Psoas muscle (tissue), 8 donors: ENCODE results near the gene LSAMP. TPM values are rescaled to one million over a fixed set of nuclear protein-coding genes. Genes with fewer than 3 reads are reported as not detected.

Source experiments
- ATAC-seq, 4 donors: fragments of 200-7000 bp; cut with Tn5 transposase; one replicate each; pipeline ENCODE4 v1.9.1; 2020; ENCODE audit warnings: moderate library complexity in 3 of 4, mild to moderate bottlenecking in 2 of 4
- DNase-seq, 2 donors: peaks; one replicate each; pipeline ENCODE4 v3.0.0-alpha.2; 2020
- H3K27ac ChIP-seq: fragments of 200-600 bp; one replicate; pipeline ENCODE4 v1.8.0; 2022
- H3K27me3 ChIP-seq, 3 donors: fragments of 200-600 bp in 1 of 3; one replicate each; pipeline versions ENCODE4 v1.6.1 to v1.8.0; 2013 to 2022; ENCODE audit warnings: low read length in 2 of 3, mild to moderate bottlenecking in 2 of 3, moderate library complexity in 1 of 3; ENCODE audit not compliant: insufficient read depth in 3 of 3
- H3K36me3 ChIP-seq, 2 donors: fragments of 200-600 bp in 1 of 2; one replicate each; pipeline versions ENCODE4 v1.6.1 to v1.8.0; 2013 to 2022; ENCODE audit warnings: low read depth in 1 of 2, mild to moderate bottlenecking in 1 of 2, moderate library complexity in 1 of 2; ENCODE audit not compliant: insufficient read depth in 1 of 2
- H3K4me1 ChIP-seq: fragments of 200-600 bp; one replicate; pipeline ENCODE4 v1.8.0; 2022
- H3K4me3 ChIP-seq: fragments of 200-600 bp; one replicate; pipeline ENCODE4 v1.8.0; 2022; ENCODE audit warnings: mild to moderate bottlenecking
- H3K9me3 ChIP-seq: fragments of 200-600 bp; one replicate; pipeline ENCODE4 v1.8.0; 2022
- WGBS, 3 donors: extraction: QIAGEN DNeasy Blood & Tissue Kit; methylation state at CpG; one replicate each; pipeline versions ENCODE4 v1.1.6 to v1.1.7; 2013; 5-methylcytosine and 5-hydroxymethylcytosine counted together
- intact Hi-C, 2 donors: fragments of 100-400 bp; cut with DNase I; formaldehyde crosslinking; loops; one replicate each; pipeline versions ENCODE4 v1.11.0 to v1.14.2; 2022
- polyA plus RNA-seq, 3 donors: library from polyadenylated mRNA; stranded (reverse); fragments of 200-250 nt; gene quantifications; one replicate each; pipeline ENCODE4 v1.2.3, GENCODE V29; 2013
- total RNA-seq, 4 donors: library from RNA; stranded (reverse); fragmentation: NEBNext Ultra II Directional in 2 of 4; extraction: Animal tissue kit (Norgen Biotek cat#: 25700) in 2 of 4; gene quantifications; one replicate each; pipeline versions ENCODE4 v1.2.1 to v1.2.4, GENCODE V29; 2021 to 2023
- TF ChIP-seq, protein P1 (sequence below): fragments of 200-600 bp; IDR thresholded peaks from one replicate; pipeline ENCODE4 v1.8.0; 2022; ENCODE audit warnings: antibody characterized with exemption
- donor health status: healthy with polysubstance abuse.
- donor health status: DM: no; HTN: no; CAD: no; lungs with moderate emphysema.
- donor health status: Bipolar disorder and iron deficiency.
- donor health status: healthy.
- donor health status: DM: yes; HTN: yes; CAD: no.
- donor health status: DM: no; HTN: no; CAD: no.
- donor health status: DM: no; HTN: no; CAD: no.
- donor health status: DM: yes; HTN: yes; CAD: no.

The LSAMP gene
- total and polyA plus RNA-seq, 7 donors: 0.01 to 0.17 (median 0.04) TPM; not detected in 4

DNA sequence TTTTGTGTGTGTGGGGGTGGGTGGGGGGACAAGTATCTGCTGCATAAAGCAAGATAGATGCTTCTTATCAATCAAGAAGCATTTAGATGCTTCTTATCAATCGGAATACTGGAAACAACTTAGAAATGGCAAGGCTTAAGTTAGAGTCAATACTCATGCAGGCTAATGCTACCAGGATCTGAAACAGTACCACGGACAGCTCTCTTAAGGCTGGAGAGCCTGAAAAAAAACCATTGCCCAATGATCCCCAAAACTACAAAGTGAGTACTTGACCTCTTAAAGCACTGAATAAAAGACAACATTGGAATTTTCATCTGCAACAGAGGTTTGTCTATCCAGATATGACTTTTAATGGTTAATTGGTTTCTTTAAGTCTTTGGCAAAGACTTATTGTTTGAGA lies 559.7 kb downstream of the LSAMP start:
- Histone ChIP-seq H3K27ac (no peak overlapping the region), H3K36me3 (no peaks in the 10 kb centered on the region), H3K9me3 (no peaks in the 10 kb centered on the region), H3K4me1 (no peaks in the 10 kb centered on the region), H3K27me3 (no peaks in the 10 kb centered on the region), H3K4me3 (no peak overlapping the region)
- intact Hi-C loops: no loop called here
- no peak for ATAC-seq
- 63 to 66% (median 66%) methylated on average over 2 of the region's 2 CpGs for WGBS, 3 donors
- DNase-seq: no peak
- TF ChIP-seq, protein P1, sequence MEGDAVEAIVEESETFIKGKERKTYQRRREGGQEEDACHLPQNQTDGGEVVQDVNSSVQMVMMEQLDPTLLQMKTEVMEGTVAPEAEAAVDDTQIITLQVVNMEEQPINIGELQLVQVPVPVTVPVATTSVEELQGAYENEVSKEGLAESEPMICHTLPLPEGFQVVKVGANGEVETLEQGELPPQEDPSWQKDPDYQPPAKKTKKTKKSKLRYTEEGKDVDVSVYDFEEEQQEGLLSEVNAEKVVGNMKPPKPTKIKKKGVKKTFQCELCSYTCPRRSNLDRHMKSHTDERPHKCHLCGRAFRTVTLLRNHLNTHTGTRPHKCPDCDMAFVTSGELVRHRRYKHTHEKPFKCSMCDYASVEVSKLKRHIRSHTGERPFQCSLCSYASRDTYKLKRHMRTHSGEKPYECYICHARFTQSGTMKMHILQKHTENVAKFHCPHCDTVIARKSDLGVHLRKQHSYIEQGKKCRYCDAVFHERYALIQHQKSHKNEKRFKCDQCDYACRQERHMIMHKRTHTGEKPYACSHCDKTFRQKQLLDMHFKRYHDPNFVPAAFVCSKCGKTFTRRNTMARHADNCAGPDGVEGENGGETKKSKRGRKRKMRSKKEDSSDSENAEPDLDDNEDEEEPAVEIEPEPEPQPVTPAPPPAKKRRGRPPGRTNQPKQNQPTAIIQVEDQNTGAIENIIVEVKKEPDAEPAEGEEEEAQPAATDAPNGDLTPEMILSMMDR: no peak

DNA sequence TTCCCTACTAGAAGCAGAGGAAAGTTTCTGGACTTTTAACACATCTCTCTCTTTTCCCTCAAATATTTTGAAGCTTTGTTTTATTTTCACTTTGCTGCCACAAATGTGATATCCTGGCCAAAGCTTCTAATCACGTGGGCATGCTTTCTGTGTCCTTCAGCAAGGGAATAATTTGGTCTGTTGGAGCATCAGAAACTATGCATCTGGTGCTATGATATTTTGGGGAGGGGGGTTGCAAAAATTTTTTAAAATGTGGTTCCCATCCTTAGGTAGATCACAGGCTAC lies 567.7 kb downstream of the LSAMP start:
- Histone ChIP-seq H3K36me3 (no peaks in the 10 kb centered on the region), H3K27ac (no peak overlapping the region), H3K4me1 (no peaks in the 10 kb centered on the region), H3K4me3 (peak overlapping the region; percentile 15), H3K27me3 (no peaks in the 10 kb centered on the region), H3K9me3 (no peaks in the 10 kb centered on the region)
- WGBS, 3 donors: 3 to 26% (median 14%) methylated on average over 1 of the region's 1 CpG
- TF ChIP-seq, protein P1: no peak
- DNase-seq: no peak
- intact Hi-C loops: no loop called here
- ATAC-seq: no peak

DNA sequence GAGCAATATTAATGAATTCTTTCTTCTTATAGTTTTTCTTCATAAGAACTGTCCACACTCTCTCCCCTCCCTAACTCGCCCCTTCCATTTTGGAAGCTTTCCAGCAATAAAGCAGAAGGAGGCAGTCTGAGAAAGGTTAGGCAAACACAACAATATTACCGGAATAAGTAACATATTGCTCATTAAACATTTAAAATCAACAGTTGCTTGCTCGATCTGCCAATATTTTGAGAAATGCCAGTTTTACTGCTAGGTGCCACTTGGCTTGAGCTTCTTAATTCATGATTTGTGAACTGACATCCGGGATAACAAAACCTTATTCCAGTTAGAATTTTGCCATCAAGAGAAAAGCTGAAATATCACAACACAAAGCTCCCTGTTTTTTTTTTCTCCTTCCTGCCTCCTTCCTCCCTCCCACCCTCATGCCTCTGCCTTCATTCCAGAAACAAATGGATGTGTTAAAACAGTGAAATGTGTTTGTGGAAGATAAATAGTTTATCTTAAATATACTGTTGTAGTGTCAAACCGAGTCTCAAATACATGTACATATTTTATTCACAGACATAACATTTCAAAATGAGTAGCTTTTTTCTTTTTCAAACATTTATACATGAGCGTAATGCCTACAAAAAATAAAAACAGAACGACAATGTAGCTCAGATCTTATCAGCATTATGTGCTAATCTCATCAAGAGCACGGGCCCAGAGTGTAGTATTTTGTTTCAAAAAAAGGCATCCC lies 568.2 kb downstream of the LSAMP start:
- Histone ChIP-seq H3K4me1 (no peaks in the 10 kb centered on the region), H3K27me3 (no peaks in the 10 kb centered on the region), H3K9me3 (no peaks in the 10 kb centered on the region), H3K4me3 (peak overlapping the region; percentile 15), H3K27ac (no peak overlapping the region), H3K36me3 (no peaks in the 10 kb centered on the region)
- TF ChIP-seq, protein P1: no peak
- ATAC-seq (no peak), DNase-seq (no peak)
- intact Hi-C loops: no loop called here
- WGBS, 3 donors: 24 to 30% (median 25%) methylated on average over 8 of the region's 8 CpGs

DNA sequence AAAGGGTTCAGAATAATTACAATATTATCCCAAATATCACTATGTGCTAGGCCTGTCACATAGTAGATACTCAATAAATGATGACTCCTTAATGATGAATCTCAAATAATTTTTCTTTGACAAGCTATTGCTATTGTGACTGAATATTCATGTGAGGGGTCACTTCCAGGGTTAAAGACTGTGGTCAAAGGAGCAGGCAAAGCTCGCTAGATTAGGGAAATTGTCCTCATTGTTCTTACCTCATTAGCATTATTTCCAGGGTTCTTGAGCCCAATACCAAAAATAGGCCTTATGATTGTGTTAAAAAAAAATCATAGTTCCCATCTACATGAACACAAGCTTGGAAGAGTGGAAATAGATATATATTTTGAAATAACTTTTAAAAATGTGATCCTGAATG lies 569.8 kb downstream of the LSAMP start:
- H3K4me3 ChIP-seq: no peak overlapping the region
- H3K27ac ChIP-seq: no peak overlapping the region
- H3K36me3 ChIP-seq: no peaks in the 10 kb centered on the region
- no peaks in the 10 kb centered on the region for H3K27me3 ChIP-seq
- H3K4me1 ChIP-seq: no peaks in the 10 kb centered on the region
- WGBS, 3 donors: 62 to 70% (median 65%) methylated on average over 1 of the region's 1 CpG
- H3K9me3 ChIP-seq: no peaks in the 10 kb centered on the region
- TF ChIP-seq, protein P1: no peak
- DNase-seq (no peak), ATAC-seq (no peak)
- intact Hi-C loops: no loop called here

DNA sequence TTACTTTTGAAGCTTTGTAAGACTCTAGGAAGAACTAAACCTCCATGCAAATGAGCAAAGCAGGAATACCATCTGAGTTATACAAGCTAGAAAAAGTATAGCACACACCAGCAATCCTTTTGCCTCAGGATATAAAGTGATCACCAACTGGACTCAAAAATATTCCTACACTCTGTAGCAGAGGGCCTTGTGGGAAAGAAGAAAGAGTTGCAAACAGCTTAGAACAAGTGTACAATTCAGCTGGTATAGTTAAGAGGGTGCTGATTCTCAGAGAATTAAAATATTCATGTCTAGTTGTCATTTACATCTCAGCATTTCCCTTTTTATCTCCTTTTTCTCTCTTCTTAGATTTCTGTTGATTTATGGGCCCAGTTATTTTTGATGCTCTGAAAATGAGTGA lies 573.6 kb downstream of the LSAMP start:
- Histone ChIP-seq H3K36me3 (no peaks in the 10 kb centered on the region), H3K9me3 (no peaks in the 10 kb centered on the region), H3K4me3 (no peak overlapping the region), H3K27me3 (no peaks in the 10 kb centered on the region), H3K27ac (no peak overlapping the region), H3K4me1 (no peaks in the 10 kb centered on the region)
- ATAC-seq (no peak), DNase-seq (no peak)
- TF ChIP-seq, protein P1: no peak
- intact Hi-C loops: no loop called here
